GM23248 (cell line): ENCODE results near the gene C1orf52. TPM values are rescaled to one million over a fixed set of nuclear protein-coding genes. Genes with fewer than 3 reads are reported as not detected.

Source experiments
- DNase-seq: peaks from one replicate; pipeline ENCODE4 v3.0.0-alpha.2; 2015
- H2AFZ ChIP-seq: fragments of 200-600 bp; sonication (generic); 2 replicates; pipeline ENCODE4 v1.6.1; 2016; ENCODE audit warnings: antibody characterized with exemption
- H3F3A ChIP-seq: fragments of 200-600 bp; sonication (generic); 2 replicates; pipeline ENCODE4 v1.6.1; 2016; ENCODE audit warnings: mild to moderate bottlenecking, antibody characterized with exemption, mixed run types; ENCODE audit not compliant: insufficient read depth
- H3K27ac ChIP-seq: fragments of 200-600 bp; sonication (generic); 2 replicates; pipeline ENCODE4 v1.5.1; 2016; ENCODE audit warnings: mild to moderate bottlenecking
- H3K27me3 ChIP-seq: fragments of 200-600 bp; sonication (generic); replicated peaks from 2 replicates; pipeline ENCODE4 v1.6.1; 2016; ENCODE audit warnings: mild to moderate bottlenecking; ENCODE audit not compliant: insufficient read depth
- H3K36me3 ChIP-seq: fragments of 200-600 bp; sonication (generic); 2 replicates; pipeline ENCODE4 v1.6.1; 2016; ENCODE audit warnings: low read depth, mild to moderate bottlenecking
- H3K4me1 ChIP-seq: fragments of 200-600 bp; sonication (generic); 2 replicates; pipeline ENCODE4 v1.6.1; 2016; ENCODE audit warnings: mild to moderate bottlenecking; ENCODE audit not compliant: insufficient read depth
- H3K4me2 ChIP-seq: fragments of 200-600 bp; sonication (generic); one replicate; pipeline ENCODE4 v1.6.1; 2016; ENCODE audit warnings: mild to moderate bottlenecking; ENCODE audit not compliant: unreplicated experiment
- H3K4me3 ChIP-seq: fragments of 200-600 bp; sonication (generic); 2 replicates; pipeline ENCODE4 v1.5.1; 2016; ENCODE audit warnings: mild to moderate bottlenecking
- H3K79me2 ChIP-seq: fragments of 200-600 bp; sonication (generic); 2 replicates; pipeline ENCODE4 v1.6.1; 2016; ENCODE audit warnings: mild to moderate bottlenecking; ENCODE audit not compliant: insufficient read depth
- H3K9ac ChIP-seq: fragments of 200-600 bp; sonication (generic); 2 replicates; pipeline ENCODE4 v1.6.1; 2016; ENCODE audit warnings: mild to moderate bottlenecking
- H3K9me2 ChIP-seq: fragments of 200-600 bp; sonication (generic); 2 replicates; pipeline ENCODE4 v1.6.1; 2016; ENCODE audit warnings: mixed run types, mild to moderate bottlenecking, moderate library complexity; ENCODE audit not compliant: insufficient read depth
- H3K9me3 ChIP-seq: fragments of 200-600 bp; sonication (generic); one replicate; pipeline ENCODE4 v1.6.1; 2017; ENCODE audit warnings: low read depth
- H4K20me1 ChIP-seq: fragments of 200-600 bp; sonication (generic); 2 replicates; pipeline ENCODE4 v1.6.0; 2016; ENCODE audit not compliant: insufficient read depth
- EZH2 ChIP-seq: fragments of 200-600 bp; sonication (generic); IDR thresholded peaks from 2 replicates; pipeline ENCODE4 v1.6.1; 2018; ENCODE audit warnings: antibody characterized with exemption, mild to moderate bottlenecking; ENCODE audit not compliant: insufficient read depth, poor library complexity, severe bottlenecking
- EZH2phosphoT487 ChIP-seq: fragments of 200-600 bp; sonication (generic); IDR thresholded peaks from 2 replicates; pipeline ENCODE4 v1.6.1; 2018; ENCODE audit warnings: antibody characterized with exemption, moderate library complexity, mild to moderate bottlenecking, low read depth; ENCODE audit not compliant: insufficient read depth
- WGBS, 2 experiments: methylation state at CpG; one replicate each; pipeline ENCODE4 v1.1.6; 2015 to 2017; ENCODE audit warnings: low lambda C conversion rate in 2 of 2, low coverage in 1 of 2; ENCODE audit errors: missing lambda C conversion rate in 2 of 2; 5-methylcytosine and 5-hydroxymethylcytosine counted together
- in situ Hi-C: fragments of 300-500 bp; cut with MboI; formaldehyde crosslinking; loops from 2 replicates; pipeline ENCODE4 v1.15.0; 2020
- polyA plus RNA-seq: library from polyadenylated mRNA; unstranded; fragments of >200 nt; fragmentation: Nextera tagmentation; extraction: Ambion mirVana; gene quantifications from 2 replicates; pipeline ENCODE4 v1.2.1, GENCODE V29; 2016
- total RNA-seq: library from RNA; depleted of rRNA; stranded (reverse); fragments of >200 nt; shearing (Covaris generic); gene quantifications from 2 replicates; pipeline ENCODE4 v1.2.3, GENCODE V29; 2014

C1orf52 gene
- total and polyA plus RNA-seq, 2 experiments from 2014 or later = 26.7 to 72.4 TPM

DNA sequence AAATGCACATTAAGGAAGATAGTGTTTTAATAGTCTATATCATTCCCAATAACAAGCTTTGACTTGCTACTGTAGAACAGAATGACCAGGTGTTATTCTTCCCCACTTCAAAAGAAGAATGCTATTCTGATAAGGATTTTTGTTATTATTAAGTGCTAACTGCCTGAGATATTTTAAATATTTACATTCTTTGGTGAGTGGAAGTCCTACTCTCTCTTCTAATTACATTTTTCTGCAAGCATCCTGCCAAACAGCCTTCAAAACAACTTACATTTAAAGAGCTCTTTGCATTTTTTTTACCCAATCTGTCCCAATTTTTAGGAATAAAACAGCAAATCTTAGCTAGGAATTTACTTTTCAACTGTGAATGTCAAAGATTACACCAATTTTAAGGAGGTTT is 35.2 kb downstream of the C1orf52 start:
- Histone ChIP-seq H3K36me3 (no peaks in the 10 kb centered on the region), H3K27me3 (no peaks in the 10 kb centered on the region), H3K79me2 (no peaks in the 10 kb centered on the region), H3K9ac (no peak overlapping the region), H3K27ac (no peak overlapping the region), H3K9me2 (no peaks in the 10 kb centered on the region), H4K20me1 (no peaks in the 10 kb centered on the region), H3F3A (0 out of 2 replicates have a peak, but pooled peaks cover 4% of the 10 kb centered on the region), H3K9me3 (no peaks in the 10 kb centered on the region), H2AFZ (no peak overlapping the region), H3K4me1 (peaks cover 11% of the 10 kb centered on the region), H3K4me3 (no peak overlapping the region), H3K4me2 (no peak overlapping the region)
- in situ Hi-C loops = no loop called here
- no peak for TF ChIP-seq EZH2
- no peak for TF ChIP-seq EZH2phosphoT487
- no peak for DNase-seq

DNA sequence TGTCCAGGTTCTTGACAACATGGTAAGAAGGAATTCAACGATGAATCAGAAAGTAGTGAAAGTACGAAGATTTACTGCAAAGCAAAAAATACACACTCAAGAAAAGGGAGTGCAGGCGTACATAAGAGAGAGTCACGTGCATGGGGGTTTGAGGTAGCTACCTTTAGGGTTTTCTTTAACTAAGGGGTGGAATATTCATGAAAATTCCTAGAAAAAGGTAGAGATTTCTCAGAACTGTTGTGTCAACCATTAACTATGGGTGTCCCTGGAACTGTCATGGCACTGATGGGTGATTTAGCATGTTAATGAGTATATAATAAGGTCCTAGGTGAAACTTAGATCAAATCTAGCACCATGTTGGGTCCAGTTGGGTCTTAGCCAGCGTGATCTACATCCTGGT is 36.1 kb downstream of the C1orf52 start:
- Histone ChIP-seq H3K27ac (no peak overlapping the region), H2AFZ (no peak overlapping the region), H4K20me1 (no peaks in the 10 kb centered on the region), H3K27me3 (no peaks in the 10 kb centered on the region), H3K79me2 (no peaks in the 10 kb centered on the region), H3K4me3 (no peak overlapping the region), H3K36me3 (no peaks in the 10 kb centered on the region), H3K4me1 (peaks cover 11% of the 10 kb centered on the region), H3F3A (0 out of 2 replicates have a peak, but pooled peaks cover 4% of the 10 kb centered on the region), H3K9ac (no peak overlapping the region), H3K9me3 (no peaks in the 10 kb centered on the region), H3K4me2 (no peak overlapping the region), H3K9me2 (no peaks in the 10 kb centered on the region)
- DNase-seq = no peak
- WGBS, 2 experiments = 54 to 61% methylated on average over 5 of the region's 5 CpGs
- TF ChIP-seq EZH2phosphoT487 = no peak
- no peak for TF ChIP-seq EZH2
- in situ Hi-C loops = no loop called here

DNA sequence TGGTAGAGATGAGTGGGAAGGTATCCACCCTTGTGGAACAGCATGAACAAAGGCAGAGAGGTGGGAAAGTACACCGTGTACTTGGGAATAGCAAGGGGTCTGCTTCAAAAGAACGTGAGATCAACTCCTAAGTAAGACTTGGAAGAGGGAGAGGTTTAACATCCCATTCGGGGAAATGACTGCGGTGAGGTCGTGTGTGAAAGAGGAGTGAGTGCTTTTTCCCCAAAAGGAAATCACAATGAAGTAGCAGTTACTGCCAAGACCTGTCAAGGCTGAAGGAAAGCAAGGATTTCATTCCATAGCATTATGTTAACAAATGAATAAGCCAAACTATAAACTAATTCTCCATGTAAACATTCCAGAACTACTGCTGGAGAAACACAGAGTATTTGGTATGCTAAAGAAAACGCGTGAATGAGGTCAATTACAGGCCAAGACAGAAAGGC is 38.7 kb downstream of the C1orf52 start:
- 34 to 40% methylated on average over 7 of the region's 7 CpGs for WGBS, 2 experiments
- Histone ChIP-seq H3K9me2 (no peaks in the 10 kb centered on the region), H2AFZ (no peak overlapping the region), H3K4me2 (no peak overlapping the region), H3F3A (no peaks in the 10 kb centered on the region), H3K27ac (no peak overlapping the region), H4K20me1 (no peaks in the 10 kb centered on the region), H3K79me2 (no peaks in the 10 kb centered on the region), H3K36me3 (no peaks in the 10 kb centered on the region), H3K27me3 (no peaks in the 10 kb centered on the region), H3K4me3 (no peak overlapping the region), H3K4me1 (peaks cover 5% of the 10 kb centered on the region), H3K9me3 (no peaks in the 10 kb centered on the region), H3K9ac (no peak overlapping the region)
- in situ Hi-C loops = no loop called here
- TF ChIP-seq EZH2 (no peak), EZH2phosphoT487 (no peak)
- DNase-seq = no peak

DNA sequence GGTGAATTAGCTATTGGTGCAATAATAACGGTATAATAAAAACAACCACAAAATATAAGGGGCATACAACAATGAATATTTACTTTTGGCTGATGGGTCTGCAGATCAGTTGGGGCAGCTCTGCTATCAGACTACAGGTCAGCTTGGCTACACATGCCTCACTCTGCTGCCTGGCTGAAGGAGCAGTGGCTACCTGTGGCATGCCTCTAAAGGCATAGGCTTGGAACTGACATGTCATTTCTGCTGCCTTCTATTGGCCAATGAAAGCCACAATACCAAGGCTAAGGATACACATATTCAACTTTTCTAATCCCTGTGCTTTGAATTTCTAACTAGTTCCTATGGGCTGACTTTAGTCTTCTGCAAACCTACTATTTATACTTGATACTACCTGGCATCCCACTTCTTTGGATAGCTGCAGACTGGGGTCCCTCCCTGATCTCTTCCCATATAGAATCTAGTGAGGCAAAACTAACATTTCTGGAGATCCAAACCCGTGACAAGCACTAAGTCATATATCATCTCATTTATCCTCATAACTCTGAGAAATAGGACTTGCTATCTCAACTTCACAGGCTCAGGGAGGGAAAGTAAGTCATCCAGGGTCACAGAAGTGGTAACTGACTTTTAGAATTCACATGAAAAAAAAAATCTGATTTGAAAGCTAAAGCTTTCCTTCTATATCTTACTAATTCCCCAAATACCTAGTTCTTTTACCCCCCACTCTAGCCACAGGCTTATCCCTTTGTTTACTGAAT is 39.4 kb downstream of the C1orf52 start:
- no peak overlapping the region for H3K4me2 ChIP-seq
- 67 to 79% methylated on average over 2 of the region's 2 CpGs for WGBS, 2 experiments
- H4K20me1 ChIP-seq = no peaks in the 10 kb centered on the region
- no peak overlapping the region for H3K9ac ChIP-seq
- H3K79me2 ChIP-seq = no peaks in the 10 kb centered on the region
- H3K4me1 ChIP-seq = no peaks in the 10 kb centered on the region
- no peaks in the 10 kb centered on the region for H3K9me3 ChIP-seq
- no peak overlapping the region for H3K4me3 ChIP-seq
- TF ChIP-seq EZH2 = no peak
- no peak for TF ChIP-seq EZH2phosphoT487
- H3K27me3 ChIP-seq = no peaks in the 10 kb centered on the region
- no peak overlapping the region for H2AFZ ChIP-seq
- no peaks in the 10 kb centered on the region for H3K9me2 ChIP-seq
- no peak overlapping the region for H3K27ac ChIP-seq
- in situ Hi-C loops = no loop called here
- no peaks in the 10 kb centered on the region for H3K36me3 ChIP-seq
- DNase-seq = no peak
- H3F3A ChIP-seq = no peaks in the 10 kb centered on the region

DNA sequence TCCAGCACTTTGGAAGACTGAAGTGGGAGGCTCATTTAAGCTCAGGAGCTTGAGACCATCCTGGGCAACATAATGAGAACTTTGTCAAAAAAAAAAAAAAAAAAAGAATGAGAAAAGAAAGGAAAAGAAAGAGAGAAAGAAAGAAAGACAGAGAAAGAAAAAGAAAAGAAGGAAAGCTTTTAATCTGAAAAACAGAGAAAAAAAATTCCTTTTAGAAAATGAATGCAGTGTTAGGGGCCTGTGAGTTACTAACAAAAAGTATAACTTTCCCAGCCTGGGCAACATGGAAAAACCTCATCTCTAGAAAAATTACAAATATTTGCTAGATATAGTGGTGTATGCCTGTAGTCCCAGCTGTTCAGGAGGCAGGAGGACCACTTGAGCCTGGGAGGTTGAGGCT is 42.8 kb downstream of the C1orf52 start:
- Histone ChIP-seq H3K27ac (no peak overlapping the region), H2AFZ (no peak overlapping the region), H3K4me3 (no peak overlapping the region), H3F3A (no peaks in the 10 kb centered on the region), H3K4me2 (no peak overlapping the region), H3K9me2 (no peaks in the 10 kb centered on the region), H4K20me1 (no peaks in the 10 kb centered on the region), H3K9me3 (no peaks in the 10 kb centered on the region), H3K36me3 (no peaks in the 10 kb centered on the region), H3K79me2 (no peaks in the 10 kb centered on the region), H3K9ac (no peak overlapping the region), H3K27me3 (no peaks in the 10 kb centered on the region), H3K4me1 (no peaks in the 10 kb centered on the region)
- in situ Hi-C loops = no loop called here
- TF ChIP-seq EZH2 (no peak), EZH2phosphoT487 (no peak)
- no peak for DNase-seq
